Activated gamma-delta T cell treated with Interleukin-2 at 50 U/mL for 16 hours (primary cell): ENCODE measurements around the gene PARPBP.
"Not testable (repeated sequence)": the region's sequence is repeated elsewhere in the genome, so short reads cannot be mapped to it uniquely, and the experiment has no call there.

ENCODE experiments used
- DNase-seq: peaks from one replicate; pipeline ENCODE4 v3.0.0-alpha.2; 2020

The PARPBP gene

GRCh38 chr12:102119674-102120563 is at the start of gene PARPBP, which contains the start of gene NUP37:
PARPBP (plus strand) TSS chr12:102120183; CDS start chr12:102123889, 3,706 bp downstream.
NUP37 (minus strand) TSS chr12:102120114; CDS start chr12:102118518, 1,596 bp downstream.
- DNase-seq = peak; percentile 89

DNA sequence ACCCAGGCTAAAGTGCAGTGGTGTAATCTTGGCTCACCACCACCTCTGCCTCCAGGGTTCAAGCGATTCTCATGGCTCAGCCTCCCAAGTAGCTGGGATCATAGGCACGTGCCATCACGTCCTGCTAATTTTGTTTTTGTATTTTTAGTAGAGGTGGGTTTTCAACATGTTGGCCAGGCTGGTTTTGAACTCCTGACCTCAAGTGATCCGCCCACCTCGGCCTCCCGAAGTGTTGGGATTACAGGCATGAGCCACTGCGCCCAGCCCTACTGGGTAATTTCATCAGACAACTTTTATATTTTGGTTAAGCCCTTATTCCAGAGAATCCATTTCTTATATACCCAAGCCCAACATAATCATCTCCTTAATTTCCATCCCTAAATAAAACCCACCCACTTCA is 47.9 kb upstream of the PARPBP start:
- DNase-seq = not testable (repeated sequence)

- DNase-seq = no peak
Observed at GRCh38 chr12:102080842-102081241, 39.1 kb upstream of the PARPBP start.

DNA sequence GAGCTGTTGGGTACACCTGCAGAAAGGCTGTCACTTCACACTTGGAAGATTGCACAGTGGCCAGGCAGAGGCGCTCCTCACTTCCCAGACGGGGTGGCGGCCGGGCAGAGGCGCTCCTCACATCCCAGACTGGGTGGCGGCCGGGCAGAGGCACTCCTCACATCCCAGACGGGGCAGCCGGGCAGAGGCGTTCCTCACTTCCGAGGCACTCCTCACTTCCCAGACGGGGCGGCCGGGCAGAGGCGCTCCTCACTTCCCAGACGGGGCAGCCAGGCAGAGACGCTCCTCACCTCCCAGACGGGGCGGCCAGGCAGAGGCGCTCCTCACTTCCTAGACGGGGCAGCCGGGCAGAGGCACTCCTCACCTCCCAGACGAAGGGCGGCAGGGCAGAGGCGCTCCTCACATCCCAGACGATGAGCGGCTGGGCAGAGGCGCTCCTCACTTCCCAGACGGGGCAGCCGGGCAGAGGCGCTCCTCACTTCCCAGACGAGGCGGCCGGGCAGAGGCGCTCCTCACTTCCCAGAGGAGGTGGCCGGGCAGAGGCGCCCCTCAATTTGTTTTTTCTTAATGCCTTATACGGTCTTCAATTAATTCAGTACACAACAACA is 30.7 kb upstream of the PARPBP start:
- DNase-seq = not testable (repeated sequence)

- DNase-seq = no peak
Observed at GRCh38 chr12:102093319-102093718, 26.7 kb upstream of the PARPBP start.

GRCh38 chr12:102095677-102096263 is 24.2 kb upstream of the PARPBP start:
- no peak for DNase-seq

DNA sequence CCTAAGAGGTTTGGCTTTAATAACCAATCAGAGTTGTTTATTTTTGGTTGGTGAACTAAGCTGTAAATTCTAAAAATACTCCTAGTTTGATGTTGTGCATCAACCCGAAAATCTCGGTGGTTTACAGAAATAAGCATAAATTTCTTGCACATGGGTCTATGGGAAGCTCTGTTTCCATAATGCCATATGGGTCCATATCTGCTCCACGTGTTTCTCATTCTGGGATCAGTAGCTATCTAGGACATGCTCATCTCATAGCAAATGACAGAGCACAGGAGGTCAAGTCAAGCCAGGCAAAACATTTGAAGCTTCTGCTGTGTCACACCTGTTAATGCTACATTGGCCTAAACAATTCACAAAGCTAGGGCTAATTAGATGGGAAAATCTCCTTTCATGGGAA is 23.1 kb upstream of the PARPBP start:
- no peak for DNase-seq

GRCh38 chr12:102106905-102107304 is 13.1 kb upstream of the PARPBP start:
- no peak for DNase-seq

- DNase-seq = no peak
Observed at GRCh38 chr12:102107970-102108369, 12.0 kb upstream of the PARPBP start.

DNA sequence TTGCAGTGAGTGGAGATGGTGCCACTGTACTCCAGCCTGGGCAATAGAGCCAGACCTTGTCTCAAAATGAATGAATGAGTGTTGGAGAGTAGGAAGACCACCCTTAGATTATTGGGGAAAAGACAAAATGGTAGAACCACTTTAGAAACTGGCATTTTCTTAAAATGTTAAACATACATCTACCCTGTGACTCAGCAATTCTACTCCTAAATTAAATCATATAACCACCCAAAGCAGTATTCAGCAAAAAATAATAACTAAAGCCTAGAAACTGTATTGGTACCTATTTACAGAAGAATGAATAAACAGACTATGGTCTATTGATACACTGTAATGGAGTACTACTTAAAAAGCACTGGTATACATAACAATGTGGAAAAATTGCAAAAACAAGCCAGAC is 9.2 kb upstream of the PARPBP start:
- no peak for DNase-seq

DNA sequence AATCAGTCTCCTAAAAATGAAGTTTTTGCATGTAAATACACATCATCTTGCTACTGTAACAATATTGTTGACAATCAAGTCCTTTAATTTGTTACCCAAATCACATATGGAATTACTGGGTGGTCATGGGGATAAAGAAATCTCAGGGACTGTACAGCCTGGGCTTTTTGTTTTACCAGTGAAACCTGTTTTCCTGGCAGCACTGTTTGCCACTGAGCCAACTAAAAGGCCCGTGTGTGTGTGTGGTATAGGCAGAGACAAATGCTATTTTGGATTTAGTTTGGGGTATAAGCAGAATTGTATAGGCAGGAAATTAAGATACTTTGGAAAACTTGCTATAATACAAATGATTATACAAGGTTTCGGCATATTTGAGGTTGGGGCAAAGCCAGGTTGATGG is 5.8 kb upstream of the PARPBP start:
- DNase-seq = no peak

DNA sequence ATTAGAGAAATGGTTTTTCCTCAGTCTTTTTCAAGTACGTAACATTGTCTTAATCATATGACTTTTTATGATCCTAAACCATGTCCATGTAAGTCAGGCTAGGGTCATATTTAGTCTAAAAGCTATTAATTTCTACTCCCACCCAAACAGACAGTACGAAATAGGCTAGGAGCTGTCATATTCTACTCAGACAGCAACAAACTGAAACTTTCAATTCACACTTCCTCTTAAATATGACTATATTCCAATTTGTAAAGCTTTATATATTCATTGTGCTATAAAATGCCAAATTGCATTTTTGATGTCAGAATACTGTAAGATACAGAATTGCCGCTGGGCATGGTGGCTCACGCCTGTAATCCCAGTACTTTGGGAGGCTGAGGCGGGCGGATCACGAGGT is 3.6 kb upstream of the PARPBP start:
- DNase-seq = no peak

DNA sequence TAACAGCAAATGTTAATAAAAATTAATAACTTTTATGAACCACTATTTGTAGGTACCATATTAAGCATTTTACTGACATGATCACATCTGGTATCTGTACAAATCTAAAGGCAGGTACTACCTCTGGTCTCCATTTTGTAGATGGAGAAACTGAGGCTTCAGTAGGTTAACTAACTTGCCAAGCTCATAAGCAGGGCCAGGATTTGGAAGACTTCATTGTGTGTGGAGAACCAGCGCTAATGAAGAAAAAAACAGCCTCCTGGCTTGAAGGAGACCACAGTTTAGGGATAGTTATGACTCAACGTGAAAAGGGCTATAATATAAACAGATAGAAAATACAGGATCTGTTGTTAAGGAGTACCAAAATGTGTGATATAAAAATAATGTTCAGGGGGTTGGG is 1.1 kb upstream of the PARPBP start:
- no peak for DNase-seq

DNA sequence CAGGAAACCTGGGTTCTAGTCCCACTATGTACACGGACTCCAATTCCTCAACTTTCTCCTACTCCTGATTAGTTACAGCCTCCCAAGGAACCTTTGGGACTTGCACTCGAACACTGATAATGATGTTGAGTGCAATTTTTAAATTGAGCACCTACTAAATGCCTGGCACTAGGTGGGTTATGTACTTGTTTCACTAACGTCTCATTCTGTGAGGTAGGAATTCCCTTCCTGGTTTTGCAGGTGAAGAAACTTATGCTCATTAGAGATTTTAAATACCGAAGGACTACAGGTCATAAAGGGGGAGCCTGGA is 536 bp downstream of the PARPBP start:
- DNase-seq = no peak

DNA sequence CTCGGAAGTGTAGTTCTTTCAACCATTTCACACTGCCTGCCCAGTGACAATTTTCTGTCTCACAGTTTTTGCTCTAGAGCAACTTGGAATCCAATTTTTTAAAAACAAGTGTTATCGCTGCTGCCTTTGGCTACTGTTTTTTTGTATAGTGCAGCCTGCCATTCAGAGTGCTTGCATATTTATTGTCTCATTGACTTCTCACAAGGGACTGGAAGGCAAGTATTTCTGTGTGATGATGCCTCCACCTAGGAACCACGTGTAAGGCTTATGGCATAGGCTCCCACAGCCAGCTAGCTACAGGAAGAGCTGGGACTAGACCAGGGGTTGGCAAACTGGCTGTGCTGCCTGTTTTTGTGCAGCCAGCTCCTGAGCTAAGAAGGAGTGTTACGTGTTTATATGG is 903 bp downstream of the PARPBP start:
- no peak for DNase-seq

DNA sequence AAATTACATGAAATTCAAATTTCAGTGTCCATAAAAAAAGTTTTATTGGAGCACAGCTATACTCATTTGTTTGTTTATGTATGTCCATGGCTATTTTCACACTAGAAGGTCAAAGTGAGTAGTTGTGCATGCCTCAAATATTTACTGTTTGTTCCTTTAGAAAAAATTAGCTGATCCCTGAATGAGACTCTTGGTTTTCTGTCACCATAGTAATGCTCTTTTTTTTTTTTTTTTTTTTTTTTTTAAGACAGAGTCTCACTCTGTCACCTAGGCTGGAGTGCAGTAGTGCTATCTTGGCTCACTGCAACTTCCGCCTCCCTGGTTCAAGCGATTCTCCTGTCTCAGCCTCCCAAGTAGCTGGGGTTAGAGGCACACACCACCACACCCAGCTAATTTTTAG is 1.3 kb downstream of the PARPBP start:
- DNase-seq = not testable (repeated sequence)

DNA sequence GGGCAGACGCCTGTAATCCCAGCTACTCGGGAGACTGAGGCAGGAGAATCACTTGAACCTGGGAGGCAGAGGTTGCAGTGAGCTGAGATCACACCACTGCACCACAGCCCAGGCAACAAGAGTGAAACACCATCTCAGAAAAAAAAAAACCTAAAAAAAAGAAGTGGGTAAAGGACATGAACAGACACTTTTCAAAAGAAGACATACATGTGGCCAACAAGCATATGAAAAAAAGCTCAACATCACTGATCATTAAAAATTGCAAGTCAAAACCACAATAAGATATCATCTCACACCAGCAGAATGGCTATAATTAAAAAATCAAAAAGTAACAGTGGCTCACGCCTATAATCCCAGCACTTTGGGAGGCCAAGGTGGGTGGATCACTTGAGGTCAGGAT is 10.7 kb downstream of the PARPBP start:
- DNase-seq = not testable (repeated sequence)

DNA sequence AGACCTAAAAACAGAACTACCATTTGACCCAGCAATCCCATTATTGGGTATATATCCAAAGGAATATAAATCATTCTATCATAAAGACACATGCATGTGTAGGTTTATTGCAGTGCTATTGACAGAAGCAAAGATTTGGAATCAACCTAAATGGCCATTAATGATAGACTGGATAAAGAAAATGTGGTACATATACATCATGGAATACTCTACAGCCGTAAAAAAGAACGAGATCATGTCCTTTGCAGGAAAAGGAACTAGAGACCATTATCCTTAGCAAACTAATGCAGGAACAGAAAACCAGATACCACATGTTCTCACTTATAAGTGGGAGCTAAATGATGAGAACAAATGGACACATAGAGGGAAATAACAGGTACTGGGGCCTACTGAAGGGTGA is 11.5 kb downstream of the PARPBP start:
- not testable (repeated sequence) for DNase-seq

DNA sequence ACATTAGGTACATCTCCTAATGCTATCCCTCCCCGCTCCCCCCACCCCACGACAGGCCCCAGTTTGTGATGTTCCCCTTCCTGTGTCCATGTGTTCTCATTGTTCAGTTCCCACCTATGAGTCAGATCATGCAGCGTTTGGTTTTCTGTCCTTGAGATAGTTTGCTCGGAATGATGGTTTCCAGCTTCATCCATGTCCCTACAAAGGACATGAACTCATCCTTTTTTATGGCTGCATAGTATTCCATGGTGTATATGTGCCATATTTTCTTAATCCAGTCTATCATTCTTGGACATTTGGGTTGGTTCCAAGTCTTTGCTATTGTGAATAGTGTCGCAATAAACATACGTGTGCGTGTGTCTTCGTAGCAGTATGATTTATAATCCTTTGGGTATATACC is 17.6 kb downstream of the PARPBP start:
- DNase-seq = not testable (repeated sequence)

DNA sequence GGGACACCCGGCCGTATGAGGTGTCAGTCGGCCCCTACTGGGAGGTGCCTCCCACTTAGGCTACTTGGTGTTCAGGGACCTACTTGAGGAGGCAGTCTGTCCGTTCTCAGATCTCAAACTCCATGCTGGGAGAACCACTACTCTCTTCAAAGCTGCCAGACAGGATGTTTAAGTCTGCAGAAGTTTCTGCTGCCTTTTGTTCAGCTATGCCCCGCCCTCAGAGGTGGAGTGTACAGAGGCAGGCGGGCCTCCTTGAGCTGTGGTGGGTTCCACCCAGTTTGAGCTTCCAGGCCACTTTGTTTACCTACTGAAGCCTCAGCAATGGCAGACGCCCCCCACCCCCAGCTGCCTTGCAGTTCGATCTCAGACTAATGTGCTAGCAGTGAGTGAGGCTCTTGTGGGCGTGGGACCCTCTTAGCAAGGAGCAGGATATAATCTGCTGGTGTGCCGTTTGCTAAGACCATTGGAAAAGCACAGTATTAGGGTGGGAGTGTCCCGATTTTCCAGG is 22.9 kb downstream of the PARPBP start:
- DNase-seq = not testable (repeated sequence)

- no peak for DNase-seq
Observed at GRCh38 chr12:102144221-102144620, 24.2 kb downstream of the PARPBP start.

- not testable (repeated sequence) for DNase-seq
Observed at GRCh38 chr12:102147062-102147587, 27.1 kb downstream of the PARPBP start.

DNA sequence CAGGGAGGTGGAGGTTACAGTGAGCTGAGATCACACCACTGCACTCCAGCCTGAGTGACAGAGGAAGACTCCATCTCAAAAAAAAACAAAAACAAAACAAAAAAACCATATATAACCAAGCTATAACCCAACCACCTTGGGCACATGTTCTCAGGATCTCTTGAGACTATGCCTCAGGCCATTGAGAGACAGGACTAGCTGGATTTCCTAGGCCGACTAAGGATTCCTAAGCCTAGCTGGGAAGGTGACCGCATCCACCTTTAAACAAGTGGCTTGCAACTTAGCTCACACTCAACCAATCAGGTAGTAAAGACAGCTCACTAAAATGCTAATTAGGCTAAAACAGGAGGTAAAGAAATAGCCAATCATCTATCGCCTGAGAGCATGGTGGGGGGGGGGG is 35.2 kb downstream of the PARPBP start:
- not testable (repeated sequence) for DNase-seq

GRCh38 chr12:102163383-102163782 is 43.4 kb downstream of the PARPBP start:
- no peak for DNase-seq
